Measurements from ENCODE around the gene GSTM2.

Gene GSTM2

GRCh38 chr1:109634771-109635750 is 32.8 kb upstream of the GSTM2 start:
- TF ChIP-seq CTCF (IDR thresholded peaks at IDR 0.05; ENCODE audit: insufficient read depth, low read depth, low read length, missing control alignments): no peak
- H3K4me3 ChIP-seq (ENCODE audit: low read depth, low read length): peak overlapping the region; percentile 21; the same call in 1 of the 2 replicates
- peak; percentile 53 for DNase-seq (ENCODE audit: low read depth)

- DNase-seq (ENCODE audit: low read depth): no peak
- H3K4me3 ChIP-seq (ENCODE audit: low read depth, low read length): no peak overlapping the region
- no peak for TF ChIP-seq CTCF (IDR thresholded peaks at IDR 0.05; ENCODE audit: insufficient read depth, low read depth, low read length, missing control alignments)
Measured at GRCh38 chr1:109635862-109636200, 32.0 kb upstream of the GSTM2 start.

- no peak for DNase-seq (ENCODE audit: low read depth)
- TF ChIP-seq CTCF (IDR thresholded peaks at IDR 0.05; ENCODE audit: insufficient read depth, low read depth, low read length, missing control alignments): no peak
- no peak overlapping the region for H3K4me3 ChIP-seq (ENCODE audit: low read depth, low read length)
Measured at GRCh38 chr1:109636201-109636952, 31.5 kb upstream of the GSTM2 start.

- no peak overlapping the region for H3K4me3 ChIP-seq (ENCODE audit: low read depth, low read length)
- no peak for TF ChIP-seq CTCF (IDR thresholded peaks at IDR 0.05; ENCODE audit: insufficient read depth, low read depth, low read length, missing control alignments)
- no peak for DNase-seq (ENCODE audit: low read depth)
Measured at GRCh38 chr1:109637446-109637845, 30.4 kb upstream of the GSTM2 start.

GRCh38 chr1:109639063-109639840 is 28.6 kb upstream of the GSTM2 start:
- no peak for TF ChIP-seq CTCF (IDR thresholded peaks at IDR 0.05; ENCODE audit: insufficient read depth, low read depth, low read length, missing control alignments)
- no peak for DNase-seq (ENCODE audit: low read depth)
- H3K4me3 ChIP-seq (ENCODE audit: low read depth, low read length): no peak overlapping the region

GRCh38 chr1:109639841-109640184 is 28.0 kb upstream of the GSTM2 start:
- no peak overlapping the region for H3K4me3 ChIP-seq (ENCODE audit: low read depth, low read length)
- no peak for TF ChIP-seq CTCF (IDR thresholded peaks at IDR 0.05; ENCODE audit: insufficient read depth, low read depth, low read length, missing control alignments)
- DNase-seq (ENCODE audit: low read depth): no peak
